Hematopoietic multipotent progenitor cell treated with erythropoietin and hydrocortisone succinate and interleukin-3 and kit ligand, for 17 days (in vitro differentiated cells): ENCODE data around the gene FCGR3A.
"Not testable (repeated sequence)": the region's sequence is repeated elsewhere in the genome, so short reads cannot be mapped to it uniquely, and the experiment has no call there.

ENCODE experiments used
- DNase-seq: peaks from one replicate; pipeline ENCODE4 v3.0.0-alpha.2; 2015; ENCODE audit warnings: low spot score

FCGR3A gene

GRCh38 chr1:161556990-161557389, 7.4 kb upstream of the FCGR3A start:
- DNase-seq = not testable (repeated sequence)

DNA sequence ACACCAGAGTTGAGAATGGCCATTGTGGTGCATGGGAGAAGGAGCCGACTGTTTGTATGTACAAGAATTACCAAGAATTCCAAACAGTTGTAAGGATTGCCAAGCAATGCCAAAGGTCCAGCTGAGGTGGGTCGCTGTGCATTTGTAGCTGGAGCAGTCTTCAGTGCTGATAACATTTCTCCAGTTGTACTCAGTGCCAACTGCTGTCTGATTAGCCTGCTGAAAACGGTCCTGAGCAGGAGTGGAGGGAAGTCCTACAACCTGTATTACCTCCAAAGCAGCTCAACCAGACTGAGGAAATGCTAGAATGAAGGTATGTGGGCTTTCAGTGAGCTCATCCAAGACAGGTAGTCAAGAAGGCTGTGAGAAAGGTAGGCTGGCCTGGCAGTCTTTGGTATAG, 6.5 kb upstream of the FCGR3A start:
- DNase-seq = peak; percentile 29

GRCh38 chr1:161554815-161555417, 5.3 kb upstream of the FCGR3A start:
- DNase-seq = not testable (repeated sequence)

- DNase-seq = not testable (repeated sequence)
Measured at GRCh38 chr1:161554340-161554739, 4.7 kb upstream of the FCGR3A start.

DNA sequence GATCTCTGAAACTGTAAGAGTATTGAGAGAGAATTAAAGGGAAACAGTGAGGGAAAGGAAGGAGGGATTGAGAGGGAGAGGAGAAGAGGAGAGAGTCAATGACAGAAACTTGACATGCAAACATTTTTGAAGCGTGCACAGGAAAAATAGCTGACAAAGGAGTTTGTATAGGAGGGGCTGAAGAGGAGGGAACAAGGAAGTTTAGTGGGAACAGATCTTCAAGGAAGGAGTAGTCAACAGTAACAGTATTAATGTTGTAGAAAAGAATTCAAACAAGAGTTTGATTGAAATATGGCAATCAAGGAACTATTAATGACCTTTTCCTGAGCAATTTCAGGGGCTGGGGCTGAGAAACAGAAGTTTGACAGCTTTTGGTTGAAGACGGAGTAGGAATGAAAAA, 4.0 kb upstream of the FCGR3A start:
- DNase-seq = not testable (repeated sequence)

- DNase-seq = not testable (repeated sequence)
Measured at GRCh38 chr1:161550942-161551341, 1.3 kb upstream of the FCGR3A start.

GRCh38 chr1:161548749-161549406, 740 bp downstream of the FCGR3A start:
- not testable (repeated sequence) for DNase-seq

DNA sequence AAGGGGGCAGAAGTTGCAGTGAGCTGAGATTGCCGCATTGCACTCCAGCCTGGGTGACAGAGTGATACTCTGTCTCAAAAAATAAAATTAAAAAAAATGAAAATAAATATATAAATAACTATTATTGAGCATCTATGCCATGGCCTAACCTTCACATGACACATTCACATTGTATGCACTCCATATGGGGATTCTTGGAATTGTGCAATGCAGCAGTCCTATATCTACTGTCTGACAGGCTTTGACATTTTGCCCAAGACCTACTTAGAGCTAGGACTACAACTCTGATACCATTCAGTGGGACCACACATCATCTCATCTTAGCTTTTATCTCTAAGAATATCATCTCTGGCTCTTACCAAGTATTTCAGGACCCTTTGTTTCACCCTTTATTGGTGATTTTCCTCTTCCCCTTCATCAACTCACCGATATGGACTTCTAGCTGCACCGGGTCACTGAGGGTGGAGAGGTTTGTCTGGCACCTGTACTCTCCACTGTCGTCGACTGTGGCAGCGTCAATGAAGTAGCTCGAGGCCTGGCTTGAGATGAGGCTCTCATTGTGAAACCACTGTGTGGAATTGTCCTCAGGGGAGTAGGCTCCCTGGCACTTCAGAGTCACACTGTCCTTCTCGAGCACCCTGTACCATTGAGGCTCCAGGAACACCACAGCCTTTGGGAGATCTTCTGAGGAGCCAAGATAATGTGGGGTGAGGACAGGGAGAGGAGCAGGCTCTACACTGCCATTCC, 1.4 kb downstream of the FCGR3A start:
- DNase-seq = not testable (repeated sequence)

- DNase-seq = peak; percentile 37
Measured at GRCh38 chr1:161545005-161545731, 4.5 kb downstream of the FCGR3A start.

- peak; percentile 28 for DNase-seq
Measured at GRCh38 chr1:161543125-161543524, 6.5 kb downstream of the FCGR3A start.

DNA sequence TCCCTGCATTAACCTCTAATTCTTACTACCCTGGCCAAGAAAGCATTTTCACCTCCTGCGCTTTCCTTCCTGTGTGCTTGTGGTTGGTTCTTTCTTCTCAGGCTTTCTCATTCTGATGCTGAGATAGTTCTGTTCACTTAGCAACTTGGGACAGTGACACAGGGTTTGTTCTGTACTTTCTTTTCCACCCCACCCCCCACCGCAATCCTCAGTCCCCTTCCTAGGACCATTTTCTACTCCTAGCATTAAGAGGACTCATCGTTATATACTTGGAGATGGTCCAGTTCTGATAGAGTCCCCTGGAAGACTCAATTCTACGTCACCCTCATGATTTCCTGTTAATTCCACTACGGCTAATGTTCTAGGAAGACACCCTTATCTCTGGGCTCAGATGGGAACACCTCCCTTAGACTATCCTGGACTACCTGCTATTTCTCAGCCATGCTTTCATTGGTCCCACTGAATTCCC, 7.5 kb downstream of the FCGR3A start:
- peak; percentile 53 for DNase-seq

GRCh38 chr1:161540570-161540960, 9.1 kb downstream of the FCGR3A start:
- DNase-seq = peak; percentile 70

- peak; percentile 91 for DNase-seq
Measured at GRCh38 chr1:161539731-161540569, 9.7 kb downstream of the FCGR3A start.

DNA sequence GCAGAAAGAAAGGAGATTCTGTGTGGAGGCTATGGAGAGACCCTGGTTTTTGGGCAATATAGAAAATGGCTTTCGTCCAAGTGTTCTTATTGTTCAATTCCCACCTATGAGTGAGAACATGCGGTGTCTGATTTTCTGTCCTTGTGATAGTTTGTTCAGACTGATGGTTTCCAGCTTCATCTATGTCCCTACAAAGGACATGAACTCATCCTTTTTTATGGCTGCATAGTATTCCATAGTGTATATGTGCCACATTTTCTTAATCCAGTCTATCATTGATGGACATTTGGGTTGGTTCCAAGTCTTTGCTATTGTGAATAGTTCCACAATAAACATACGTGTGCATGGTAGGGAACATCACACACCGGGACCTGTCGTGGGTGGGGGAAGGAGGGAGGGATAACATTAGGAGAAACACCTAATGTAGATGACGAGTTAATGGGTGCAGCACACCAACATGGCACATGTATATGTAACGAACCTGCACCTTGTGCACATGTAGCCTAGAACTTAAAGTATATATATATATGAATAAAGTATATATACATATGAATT, 10.6 kb downstream of the FCGR3A start:
- not testable (repeated sequence) for DNase-seq

GRCh38 chr1:161537068-161537669, 12.4 kb downstream of the FCGR3A start:
- DNase-seq = not testable (repeated sequence)

DNA sequence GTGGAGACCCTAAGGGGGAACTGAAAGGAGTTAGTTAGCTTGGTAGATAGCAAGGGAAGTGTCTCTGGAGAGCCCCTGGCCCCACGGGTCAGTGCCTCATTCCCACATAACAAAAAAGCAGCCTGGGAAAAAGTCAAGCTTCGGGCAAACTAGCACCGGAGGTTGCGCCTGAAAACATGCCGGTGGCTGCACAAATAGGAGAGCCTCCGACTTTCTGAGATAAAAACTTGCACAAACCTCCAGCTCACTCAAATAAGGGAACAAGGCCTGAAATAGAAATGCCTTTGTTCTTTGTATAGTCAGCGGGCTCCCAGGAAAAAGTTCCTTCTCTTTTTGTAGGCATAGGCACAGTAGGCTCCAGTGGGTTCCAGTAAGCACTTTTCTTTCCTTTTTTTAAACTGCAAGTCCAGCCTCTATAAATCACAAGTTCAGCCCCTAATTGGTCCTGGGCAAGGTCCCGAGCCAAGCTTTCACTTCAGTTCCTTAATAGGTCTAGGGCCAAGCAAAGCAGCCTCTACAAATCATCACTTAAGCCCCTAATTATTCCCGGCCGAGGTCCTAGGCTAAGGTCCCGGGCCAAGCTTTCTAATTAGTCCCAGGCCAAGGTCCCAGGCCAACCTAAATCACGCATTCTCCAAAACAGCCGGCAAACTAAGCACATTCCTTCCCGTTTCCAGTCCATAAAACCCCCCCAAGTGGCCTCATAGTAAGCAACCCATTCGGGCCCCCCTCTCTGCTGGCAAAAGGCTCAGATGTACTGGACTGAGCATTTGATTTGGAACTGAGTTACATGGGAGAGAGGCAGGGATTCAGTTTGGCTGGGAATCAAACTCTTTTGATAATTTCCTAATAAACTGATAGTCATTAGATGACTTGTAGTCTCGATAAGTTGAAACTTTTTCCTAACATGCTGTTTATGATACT, 16.7 kb downstream of the FCGR3A start:
- DNase-seq = not testable (repeated sequence)

- DNase-seq = no peak
Measured at GRCh38 chr1:161531986-161532643, 17.5 kb downstream of the FCGR3A start.

GRCh38 chr1:161530671-161531641, 18.7 kb downstream of the FCGR3A start:
- peak; percentile 95 for DNase-seq
